H1 (cell line): ENCODE measurements around the gene SLC24A3. TPM values are rescaled to one million over a fixed set of nuclear protein-coding genes. Genes with fewer than 3 reads are reported as not detected.

ENCODE experiments used
- CTCF ChIA-PET: fragments of 300-600 bp; sonication (Branson Sonifier 250); formaldehyde crosslinking; loops from one replicate; lab custom pipeline; 2021; ENCODE audit not compliant: partially characterized antibody; lab: Charles Lee
- POLR2A ChIA-PET: fragments of 300-600 bp; sonication (Branson Sonifier 250); formaldehyde crosslinking; loops from one replicate; lab custom pipeline; 2021; ENCODE audit warnings: inconsistent platforms; ENCODE audit not compliant: partially characterized antibody; lab: Charles Lee
- DNase-seq, 2 experiments: peaks; one replicate each; pipeline versions ENCODE4 v3.0.0 to v3.0.0-alpha.2; 2010 to 2022; ENCODE audit warnings: low spot score in 2 of 2, low read depth in 1 of 2, mixed read lengths in 1 of 2
- FAIRE-seq: peaks from 2 replicates; lab custom pipeline; 2011; peaks lifted over from hg19 to GRCh38; lab: Jason Lieb, UNC
- H2AFZ ChIP-seq: 2 replicates; pipeline ENCODE4 v1.8.1; 2012; ENCODE audit warnings: low read length, inconsistent platforms
- H2AK5ac ChIP-seq: 2 replicates; pipeline ENCODE4 v1.6.1; 2013; ENCODE audit warnings: low read depth, low read length
- H2BK120ac ChIP-seq: replicated peaks from 2 replicates; pipeline ENCODE3; 2013; ENCODE audit warnings: low read depth, low read length, inconsistent platforms
- H2BK12ac ChIP-seq: 2 replicates; pipeline ENCODE4 v1.6.1; 2013; ENCODE audit warnings: low read depth, low read length
- H2BK15ac ChIP-seq: 2 replicates; pipeline ENCODE4 v1.6.1; 2013; ENCODE audit warnings: low read length
- H2BK20ac ChIP-seq: 2 replicates; pipeline ENCODE4 v1.6.1; 2013; ENCODE audit warnings: low read length
- H2BK5ac ChIP-seq: 2 replicates; pipeline ENCODE4 v1.6.1; 2013; ENCODE audit warnings: low read depth, low read length
- H3K14ac ChIP-seq: 2 replicates; pipeline ENCODE4 v1.6.1; 2013; ENCODE audit warnings: inconsistent platforms; ENCODE audit not compliant: insufficient read length
- H3K18ac ChIP-seq: 2 replicates; pipeline ENCODE4 v1.6.1; 2013; ENCODE audit warnings: low read length; ENCODE audit errors: extremely low read depth
- H3K23ac ChIP-seq: 2 replicates; pipeline ENCODE4 v1.6.1; 2013; ENCODE audit warnings: inconsistent platforms; ENCODE audit not compliant: insufficient read length
- H3K23me2 ChIP-seq: 2 replicates; pipeline ENCODE4 v1.6.1; 2013; ENCODE audit warnings: low read depth, low read length
- H3K27ac ChIP-seq: 2 replicates; pipeline ENCODE4 v1.6.1; 2011; ENCODE audit warnings: low read depth, low read length, inconsistent platforms
- H3K27me3 ChIP-seq, 4 experiments: replicated peaks in 1 of 4; 1 replicate in 1 of 4; 2 replicates in 3 of 4; pipeline versions ENCODE4 v1.6.1 to v1.8.1; 2011 to 2013; ENCODE audit warnings: low read length in 3 of 4, mild to moderate bottlenecking in 3 of 4, inconsistent platforms in 2 of 4, mixed read lengths in 2 of 4, moderate library complexity in 1 of 4; ENCODE audit not compliant: control insufficient read depth in 3 of 4, insufficient read depth in 3 of 4; ENCODE audit errors: extremely low read depth in 1 of 4
- H3K36me3 ChIP-seq, 4 experiments: 2 replicates each; pipeline versions ENCODE4 v1.6.1 to v1.8.1; 2011 to 2013; ENCODE audit warnings: mild to moderate bottlenecking in 4 of 4, low read length in 3 of 4, moderate library complexity in 2 of 4, control low read depth in 1 of 4, inconsistent platforms in 1 of 4; ENCODE audit not compliant: insufficient read depth in 4 of 4, control insufficient read depth in 2 of 4
- H3K4ac ChIP-seq: replicated peaks from 2 replicates; pipeline ENCODE3; 2013; ENCODE audit warnings: low read length, low read depth, mixed read lengths, inconsistent platforms; ENCODE audit not compliant: insufficient read length
- H3K4me1 ChIP-seq, 4 experiments: replicated peaks in 1 of 4; 1 replicate in 1 of 4; 2 replicates in 3 of 4; pipeline versions ENCODE4 v1.6.1 to v1.8.1; 2011 to 2013; ENCODE audit warnings: low read length in 3 of 4, inconsistent platforms in 2 of 4, mixed read lengths in 1 of 4; ENCODE audit not compliant: insufficient read depth in 4 of 4, control insufficient read depth in 3 of 4
- H3K4me2 ChIP-seq, 2 experiments: 2 replicates each; pipeline versions ENCODE4 v1.6.1 to v1.8.1; 2011 to 2013; ENCODE audit warnings: low read depth in 2 of 2, low read length in 2 of 2, control low read depth in 1 of 2, inconsistent platforms in 1 of 2, mild to moderate bottlenecking in 1 of 2; ENCODE audit not compliant: insufficient read depth in 1 of 2
- H3K4me3 ChIP-seq, 4 experiments: fragments of 200-600, 300-600 bp in 1 of 4; sonication (generic), shearing (Covaris generic), sonication (Bioruptor Twin) in 1 of 4; 2 replicates each; pipeline versions ENCODE4 v1.5.1 to v1.8.1; 2011 to 2016; ENCODE audit warnings: low read length in 4 of 4, low read depth in 3 of 4, control low read depth in 2 of 4, inconsistent platforms in 2 of 4, mild to moderate bottlenecking in 2 of 4, mixed read lengths in 1 of 4, moderate library complexity in 1 of 4; ENCODE audit not compliant: insufficient read depth in 2 of 4; ENCODE audit errors: extremely low read depth in 1 of 4
- H3K56ac ChIP-seq: replicated peaks from 2 replicates; pipeline ENCODE3; 2013; ENCODE audit warnings: low read depth, mild to moderate bottlenecking, mixed read lengths, low read length, inconsistent platforms; ENCODE audit not compliant: insufficient read length
- H3K79me1 ChIP-seq: 2 replicates; pipeline ENCODE4 v1.6.1; 2013; ENCODE audit warnings: low read depth, low read length, control low read depth
- H3K79me2 ChIP-seq, 2 experiments: 2 replicates each; pipeline versions ENCODE4 v1.6.1 to v1.8.1; 2012 to 2013; ENCODE audit warnings: low read length in 2 of 2, mild to moderate bottlenecking in 2 of 2, inconsistent platforms in 1 of 2; ENCODE audit not compliant: insufficient read depth in 2 of 2, control insufficient read depth in 1 of 2
- H3K9ac ChIP-seq, 4 experiments: replicated peaks in 1 of 4; 1 replicate in 1 of 4; 2 replicates in 3 of 4; pipeline versions ENCODE4 v1.6.1 to v1.8.1; 2011 to 2013; ENCODE audit warnings: low read depth in 3 of 4, low read length in 3 of 4, control low read depth in 2 of 4, mild to moderate bottlenecking in 2 of 4, moderate library complexity in 2 of 4, inconsistent platforms in 1 of 4; ENCODE audit errors: extremely low read depth in 1 of 4
- H3K9me3 ChIP-seq, 2 experiments: 2 replicates each; pipeline versions ENCODE4 v1.6.1 to v1.8.1; 2012 to 2013; ENCODE audit warnings: mild to moderate bottlenecking in 2 of 2, moderate library complexity in 2 of 2, control low read depth in 1 of 2, inconsistent platforms in 1 of 2, low read depth in 1 of 2, low read length in 1 of 2, mixed read lengths in 1 of 2; ENCODE audit not compliant: insufficient read depth in 2 of 2
- H4K20me1 ChIP-seq, 2 experiments: replicated peaks in 1 of 2; 2 replicates each; pipeline versions ENCODE3 to v1.8.1; 2011 to 2013; ENCODE audit warnings: inconsistent platforms in 2 of 2, low read length in 2 of 2, mild to moderate bottlenecking in 1 of 2; ENCODE audit not compliant: insufficient read depth in 2 of 2, control insufficient read depth in 1 of 2
- H4K5ac ChIP-seq: 2 replicates; pipeline ENCODE4 v1.6.1; 2013; ENCODE audit warnings: low read length, low read depth, mixed read lengths, inconsistent platforms; ENCODE audit not compliant: insufficient read length
- H4K8ac ChIP-seq: 2 replicates; pipeline ENCODE4 v1.8.0; 2013; ENCODE audit warnings: mild to moderate bottlenecking, moderate library complexity, low read length, inconsistent platforms; ENCODE audit not compliant: insufficient read depth; ENCODE audit errors: extremely low read depth
- H4K91ac ChIP-seq: replicated peaks from 2 replicates; pipeline ENCODE3; 2013; ENCODE audit warnings: low read length, mixed read lengths, inconsistent platforms; ENCODE audit not compliant: insufficient read length
- ATF2 ChIP-seq: IDR thresholded peaks from 2 replicates; pipeline ENCODE4 v1.6.1; 2012; ENCODE audit warnings: low read length, inconsistent platforms
- BACH1 ChIP-seq: IDR thresholded peaks from 2 replicates; pipeline ENCODE4 v1.6.1; 2012; ENCODE audit warnings: low read length, improper control_type of control experiment
- BRCA1 ChIP-seq: IDR thresholded peaks from 2 replicates; pipeline ENCODE4 v1.6.1; 2012; ENCODE audit warnings: low read depth, low read length, improper control_type of control experiment
- EZH2 ChIP-seq: fragments of 200-600 bp; sonication (generic); IDR thresholded peaks from 2 replicates; pipeline ENCODE4 v1.7.1; 2012; ENCODE audit warnings: low read depth, mild to moderate bottlenecking, moderate library complexity, low read length, inconsistent platforms; ENCODE audit not compliant: severe bottlenecking
- FOSL1 ChIP-seq: IDR thresholded peaks from 2 replicates; pipeline ENCODE4 v1.6.1; 2011; ENCODE audit warnings: mild to moderate bottlenecking, low read depth, low read length, moderate library complexity; ENCODE audit not compliant: insufficient read depth
- HDAC6 ChIP-seq: IDR thresholded peaks from one replicate; pipeline ENCODE4 v1.7.1; 2012; ENCODE audit warnings: low read depth, mild to moderate bottlenecking, inconsistent platforms, low read length, moderate library complexity
- KDM1A ChIP-seq: fragments of 200-600, 300-600 bp; sonication (generic); IDR thresholded peaks from 2 replicates; pipeline ENCODE4 v1.7.1; 2016; ENCODE audit warnings: mild to moderate bottlenecking, low read length, borderline replicate concordance
- POLR2A ChIP-seq, 2 experiments: IDR thresholded peaks; 1 replicate in 1 of 2; 2 replicates in 1 of 2; pipeline ENCODE4 v1.6.1; 2011; ENCODE audit warnings: low read depth in 2 of 2, low read length in 2 of 2, mild to moderate bottlenecking in 2 of 2; ENCODE audit errors: control extremely low read depth in 1 of 2
- SAP30 ChIP-seq: fragments of 300-600 bp; sonication (generic); IDR thresholded peaks from 2 replicates; pipeline ENCODE4 v1.7.1; 2012; ENCODE audit warnings: low read length, moderate library complexity, mild to moderate bottlenecking, inconsistent platforms; ENCODE audit not compliant: insufficient read depth, insufficient replicate concordance
- SP4 ChIP-seq: IDR thresholded peaks from 2 replicates; pipeline ENCODE4 v1.6.1; 2012; ENCODE audit warnings: low read length, inconsistent platforms
- SRF ChIP-seq: IDR thresholded peaks from 2 replicates; pipeline ENCODE4 v1.6.1; 2011; ENCODE audit warnings: mild to moderate bottlenecking, low read depth, low read length, moderate library complexity
- TAF1 ChIP-seq: IDR thresholded peaks from 2 replicates; pipeline ENCODE4 v1.6.1; 2011; ENCODE audit warnings: mild to moderate bottlenecking, low read depth, low read length
- WGBS, 2 experiments: shearing (Covaris generic) in 1 of 2; methylation state at CpG; one replicate each; pipeline versions ENCODE4 v1.1.6 to v1.1.7; 2013 to 2015; ENCODE audit warnings: low lambda C conversion rate in 2 of 2, mixed read lengths in 2 of 2, inconsistent platforms in 1 of 2, low coverage in 1 of 2, missing lambda C conversion rate in 1 of 2; ENCODE audit not compliant: insufficient replicate concordance in 2 of 2, insufficient coverage in 1 of 2, insufficient read length in 1 of 2; ENCODE audit errors: extremely low coverage in 1 of 2, missing lambda C conversion rate in 1 of 2; 5-methylcytosine and 5-hydroxymethylcytosine counted together
- polyA plus RNA-seq, 7 experiments: library from polyadenylated mRNA; depleted of rRNA in 3 of 7; stranded (reverse) in 5 of 7; unstranded in 2 of 7; fragments of >200 nt in 5 of 7; fragments of 200-250 nt in 2 of 7; gene quantifications; 1 replicate in 5 of 7; 2 replicates in 1 of 7; 4 replicates in 1 of 7; pipeline versions ENCODE4 v1.2.1 to v1.2.3, GENCODE V29; 2011 to 2013; ENCODE audit warnings: missing spikeins in 2 of 7, mixed read lengths in 2 of 7
- total RNA-seq: library from RNA; stranded (reverse); fragmentation: NEBNext Ultra II Directional; extraction: Animal tissue kit (Norgen Biotek cat#: 25700); gene quantifications from 2 replicates; pipeline ENCODE4 v1.2.1, GENCODE V29; 2021
- TF ChIP-seq, protein P1 (sequence below): IDR thresholded peaks from 2 replicates; pipeline ENCODE4 v1.6.1; 2011; ENCODE audit warnings: low read length, improper control_type of control experiment

SLC24A3 gene
- total and polyA plus RNA-seq, 2 of the 8 experiments (the other 6 are each of a cell fraction or from before 2014, with no cell fraction given) = 4.5 to 6.3 TPM

- Histone ChIP-seq H2BK20ac (no peak overlapping the region), H2BK120ac (no peak overlapping the region), H3K4ac (no peak overlapping the region), H3K18ac (no peak overlapping the region), H3K36me3 (no peaks in the 10 kb centered on the region), H3K14ac (no peak overlapping the region), H4K8ac (no peak overlapping the region), H3K23ac (no peak overlapping the region), H3K4me1 (no peaks in the 10 kb centered on the region), H3K79me2 (no peaks in the 10 kb centered on the region), H4K5ac (no peak overlapping the region), H3K4me2 (no peak overlapping the region), H3K4me3 (no peak overlapping the region), H3K79me1 (no peaks in the 10 kb centered on the region), H4K20me1 (no peaks in the 10 kb centered on the region), H3K9ac (no peak overlapping the region), H4K91ac (no peak overlapping the region), H3K27ac (no peak overlapping the region), H3K56ac (no peak overlapping the region), H3K9me3 (peaks cover 2 to 12% of the 10 kb centered on the region in 2 experiments; a peak in 2 of 4 replicates), H2BK15ac (no peak overlapping the region), H2BK5ac (no peak overlapping the region), H3K27me3 (no peaks in the 10 kb centered on the region), H2AFZ (no peak overlapping the region), H2AK5ac (no peak overlapping the region), H2BK12ac (no peak overlapping the region), H3K23me2 (no peaks in the 10 kb centered on the region)
- 95% methylated on average over 1 of the region's 1 CpG; no CpG with 5 or more reads in 1 of the 2 experiments for WGBS, 2 experiments
- ChIA-PET POLR2A (no interaction called here), CTCF (no interaction called here)
- no peak for DNase-seq
- no peak for FAIRE-seq
- TF ChIP-seq BRCA1 (no peak), SAP30 (no peak), SP4 (no peak), POLR2A (IDR thresholded peaks at IDR 0.05; ENCODE audit: control extremely low read depth in 1 of 2, low read depth in 2 of 2, low read length in 2 of 2) (no peak), ATF2 (no peak), FOSL1 (no peak), SRF (no peak), TAF1 (no peak), HDAC6 (no peak), BACH1 (no peak), EZH2 (no peak), KDM1A (no peak)
- TF ChIP-seq, protein P1, sequence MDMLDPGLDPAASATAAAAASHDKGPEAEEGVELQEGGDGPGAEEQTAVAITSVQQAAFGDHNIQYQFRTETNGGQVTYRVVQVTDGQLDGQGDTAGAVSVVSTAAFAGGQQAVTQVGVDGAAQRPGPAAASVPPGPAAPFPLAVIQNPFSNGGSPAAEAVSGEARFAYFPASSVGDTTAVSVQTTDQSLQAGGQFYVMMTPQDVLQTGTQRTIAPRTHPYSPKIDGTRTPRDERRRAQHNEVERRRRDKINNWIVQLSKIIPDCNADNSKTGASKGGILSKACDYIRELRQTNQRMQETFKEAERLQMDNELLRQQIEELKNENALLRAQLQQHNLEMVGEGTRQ = no peak
Measured at GRCh38 chr20:19172637-19173036, 39.8 kb upstream of the SLC24A3 start.
